GM21723 (cell line): ENCODE data around the gene ZPBP2.
"Not testable (repeated sequence)": the region's sequence is repeated elsewhere in the genome, so short reads cannot be mapped to it uniquely, and the experiment has no call there.

Source experiments
- ATAC-seq: cut with Tn5 transposase; IDR thresholded peaks from one replicate; pipeline ENCODE4 v1.9.1; 2021; ENCODE audit warnings: mild to moderate bottlenecking, moderate library complexity; ENCODE audit not compliant: unreplicated experiment

Gene ZPBP2

DNA sequence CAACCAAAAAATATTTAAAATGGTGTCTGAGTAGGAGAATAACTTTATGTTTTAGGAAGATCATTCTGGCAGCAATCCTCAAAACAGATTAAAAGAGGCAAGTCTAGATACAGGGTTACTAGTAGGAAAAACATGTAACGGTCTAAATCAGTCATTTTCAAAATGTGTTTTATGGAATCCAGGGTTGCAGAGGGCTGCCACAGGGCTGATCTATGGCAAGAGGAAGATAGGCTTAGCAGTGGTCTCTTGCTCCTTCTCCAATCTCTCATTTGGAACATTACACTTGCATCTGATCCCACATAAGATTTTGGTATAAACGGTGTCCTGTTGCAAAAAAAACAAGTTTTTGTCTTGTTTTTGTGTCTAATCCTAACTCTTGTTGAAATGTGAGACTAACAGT is 13.1 kb upstream of the ZPBP2 start:
- no peak for ATAC-seq

DNA sequence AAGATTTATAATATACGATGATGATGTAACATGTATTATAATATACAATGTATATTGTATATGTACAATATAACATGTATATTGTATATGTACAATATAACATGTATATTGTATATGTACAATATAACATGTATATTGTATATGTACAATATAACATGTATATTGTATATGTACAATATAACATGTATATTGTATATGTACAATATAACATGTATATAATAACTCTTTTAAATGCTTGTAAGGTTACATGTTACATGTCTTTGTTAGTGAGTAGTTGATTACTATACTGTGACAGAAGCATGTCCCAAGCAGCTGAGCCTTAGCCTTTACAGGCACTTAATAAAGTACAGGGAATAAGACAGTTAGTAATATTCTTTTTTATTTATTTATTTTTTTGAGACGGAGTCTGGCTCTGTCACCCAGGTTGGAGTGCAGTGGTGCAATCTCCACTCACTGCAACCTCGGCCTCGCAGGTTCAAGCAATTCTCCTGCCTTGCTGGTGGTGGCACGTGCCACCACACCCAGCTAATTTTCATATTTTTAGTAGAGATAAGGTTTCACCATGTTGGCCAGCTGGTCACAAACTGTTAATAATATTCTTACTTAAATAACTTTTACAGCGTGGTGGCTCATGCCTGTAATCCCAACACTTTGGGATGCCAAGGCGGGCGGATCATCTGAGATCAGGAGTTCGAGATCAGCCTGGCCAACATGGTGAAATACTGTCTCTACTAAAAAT is 11.9 kb upstream of the ZPBP2 start:
- ATAC-seq, result not testable (repeated sequence)

DNA sequence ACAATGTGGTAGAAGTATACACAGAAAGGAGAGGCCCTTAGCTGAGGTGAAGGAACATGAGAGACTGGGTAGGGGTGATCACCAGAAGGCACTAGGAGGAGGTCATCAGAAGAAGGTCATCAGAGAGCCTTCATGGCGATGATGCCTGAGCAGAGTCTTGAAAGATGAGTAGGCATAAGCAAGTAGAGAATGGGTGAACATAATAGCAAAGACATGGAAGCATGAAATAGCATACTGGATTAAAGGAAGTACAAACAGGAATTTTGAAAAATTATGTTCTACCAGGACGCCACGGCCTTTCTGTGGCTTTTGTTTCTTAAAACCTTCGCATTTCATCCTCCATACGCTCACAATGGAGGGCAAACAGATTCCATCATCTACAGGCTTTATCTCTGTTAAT is 6.8 kb upstream of the ZPBP2 start:
- no peak for ATAC-seq

DNA sequence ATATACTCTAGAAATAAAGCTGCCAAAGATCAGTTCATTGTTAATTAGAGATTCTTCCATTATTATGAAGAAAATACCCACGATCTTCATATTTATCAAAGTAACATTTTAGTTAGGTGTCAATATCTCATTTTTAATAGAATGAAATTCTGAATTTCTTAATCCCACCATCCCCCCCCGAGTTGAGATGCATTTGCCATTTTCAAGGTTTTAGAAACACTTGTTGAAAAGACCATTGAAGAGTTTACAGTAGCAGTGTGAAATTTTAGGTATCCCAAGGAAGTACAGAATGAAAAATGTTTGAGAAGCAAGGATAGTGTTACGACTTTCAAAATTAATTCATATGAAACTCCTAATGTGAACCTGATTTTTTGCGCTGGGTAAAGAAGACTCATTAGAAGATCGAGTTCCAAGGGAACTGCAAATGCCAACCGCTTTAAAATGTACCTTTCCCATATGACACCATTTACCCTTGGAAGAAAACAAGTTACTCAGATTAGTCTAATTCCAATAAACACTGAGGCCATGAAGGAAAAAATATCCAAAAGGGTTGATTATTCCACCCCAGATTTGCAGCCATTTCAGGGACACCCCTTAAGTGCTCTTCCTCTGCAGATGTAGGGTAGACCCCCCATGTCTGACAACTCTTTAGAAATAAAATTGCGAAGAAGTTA is 4.6 kb upstream of the ZPBP2 start:
- no peak for ATAC-seq

DNA sequence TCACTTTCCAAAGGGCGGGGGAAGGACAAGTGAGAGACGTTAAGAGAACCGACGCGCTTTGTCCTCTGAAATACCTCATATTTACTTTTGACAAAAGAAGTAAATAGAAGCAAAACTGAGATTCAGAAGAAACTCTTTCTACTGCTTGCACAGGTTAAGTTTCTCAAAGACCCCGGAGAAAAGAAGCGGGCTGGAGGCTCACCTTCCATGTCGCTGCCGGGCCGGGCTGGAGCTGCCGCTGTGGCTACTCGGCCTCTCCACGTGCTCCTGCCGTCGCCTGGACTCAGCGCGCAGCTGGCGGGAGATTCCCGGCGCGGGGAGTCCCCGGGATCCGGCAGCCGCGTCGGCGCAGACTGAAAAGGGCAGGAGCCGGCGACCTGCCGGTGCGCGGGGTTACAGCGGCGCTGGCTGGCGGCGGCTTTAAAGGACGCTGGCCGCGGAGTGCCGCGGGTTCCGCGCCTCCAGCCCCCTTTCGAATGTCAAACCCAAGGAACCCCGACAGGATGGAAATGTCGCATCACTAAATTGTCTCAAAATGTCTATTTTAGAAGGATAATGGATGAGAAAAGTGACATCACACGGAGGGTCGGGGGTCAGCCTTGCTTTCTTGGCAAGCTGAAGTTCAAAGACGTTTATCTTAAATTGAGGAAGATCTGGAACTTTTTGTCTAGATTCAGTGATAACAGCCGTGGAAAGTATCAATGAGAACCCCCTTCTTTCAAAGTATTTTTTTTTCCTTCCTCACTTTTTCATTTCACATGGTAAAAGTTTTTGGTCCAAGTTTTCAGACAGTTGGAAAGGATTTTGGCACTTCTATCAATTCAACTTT is 3.9 kb upstream of the ZPBP2 start, which contains the start of gene IKZF3:
TSS of gene IKZF3 (minus strand) at position 395 of the 829 bp plus-strand sequence. CDS start at position 209, 186 bp downstream.
- ATAC-seq, result no peak

DNA sequence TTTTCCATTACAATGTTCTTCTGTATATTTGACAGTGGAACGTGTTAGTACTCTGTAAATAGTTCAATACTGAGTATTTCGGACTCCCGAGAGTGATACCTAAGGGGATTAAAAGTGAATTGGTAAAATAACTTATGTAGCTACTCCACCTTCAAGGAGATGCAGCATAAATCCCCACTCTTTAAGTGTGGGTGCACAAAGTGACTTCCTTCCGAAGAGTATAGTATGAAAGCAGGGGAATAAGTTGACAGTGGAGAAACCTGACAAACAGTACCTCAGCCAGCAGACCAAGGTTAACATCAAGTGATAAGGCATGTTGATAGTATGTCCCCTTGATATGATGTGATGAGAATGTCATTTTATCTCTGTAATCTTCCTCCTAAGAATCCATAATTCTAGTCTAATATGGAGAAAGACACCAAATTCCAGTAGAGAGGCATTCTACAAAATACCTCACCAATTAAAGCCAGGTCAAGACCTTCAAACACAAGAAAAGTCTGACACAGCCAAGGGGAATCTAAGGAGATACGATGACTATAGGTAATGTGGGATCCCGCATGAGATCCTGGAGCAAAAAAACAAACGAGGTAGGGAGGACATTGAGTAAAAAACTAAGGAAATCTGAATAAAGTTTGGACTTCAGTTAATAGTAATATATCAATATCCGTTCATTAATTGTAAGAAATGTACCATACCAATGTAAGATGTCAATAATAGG is 1.8 kb upstream of the ZPBP2 start:
- ATAC-seq, result no peak

DNA sequence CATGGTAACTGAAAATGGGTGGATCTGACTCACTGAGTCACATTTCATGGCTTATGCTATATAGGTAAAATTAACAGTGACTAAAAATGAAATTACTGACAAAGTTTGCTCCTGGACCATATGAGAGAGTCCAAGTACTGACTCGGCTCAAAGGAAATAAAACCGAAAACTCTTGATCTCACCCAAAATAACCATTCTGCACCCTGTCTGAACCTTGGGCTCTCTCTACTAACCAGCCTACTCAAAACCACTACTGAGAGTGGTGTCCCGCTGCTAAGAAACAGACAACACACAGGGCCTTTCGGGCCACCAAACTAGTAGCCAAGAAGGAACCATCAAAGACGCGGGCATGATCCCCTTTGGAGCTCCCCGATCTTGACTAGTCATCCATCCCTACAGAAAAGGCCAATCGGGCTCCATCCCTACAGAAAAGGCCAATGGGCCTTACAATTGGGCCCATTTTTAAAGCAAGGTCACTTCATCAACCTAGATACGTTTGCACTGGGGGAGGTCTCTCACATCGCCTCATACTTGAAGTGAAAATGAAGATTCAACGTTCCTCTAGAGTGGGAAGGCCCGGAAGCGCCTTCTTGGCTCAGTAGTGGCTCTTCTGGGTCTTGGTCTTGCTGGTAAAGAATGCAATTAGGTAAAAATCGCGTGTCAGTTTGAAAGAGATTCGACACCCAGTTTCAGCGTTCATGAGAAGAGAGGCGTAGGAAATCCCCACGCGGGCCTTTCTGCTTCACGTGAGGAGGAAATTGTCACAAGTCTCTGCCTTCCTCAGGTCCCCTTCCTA is 720 bp upstream of the ZPBP2 start:
- ATAC-seq, result peak; percentile 61

DNA sequence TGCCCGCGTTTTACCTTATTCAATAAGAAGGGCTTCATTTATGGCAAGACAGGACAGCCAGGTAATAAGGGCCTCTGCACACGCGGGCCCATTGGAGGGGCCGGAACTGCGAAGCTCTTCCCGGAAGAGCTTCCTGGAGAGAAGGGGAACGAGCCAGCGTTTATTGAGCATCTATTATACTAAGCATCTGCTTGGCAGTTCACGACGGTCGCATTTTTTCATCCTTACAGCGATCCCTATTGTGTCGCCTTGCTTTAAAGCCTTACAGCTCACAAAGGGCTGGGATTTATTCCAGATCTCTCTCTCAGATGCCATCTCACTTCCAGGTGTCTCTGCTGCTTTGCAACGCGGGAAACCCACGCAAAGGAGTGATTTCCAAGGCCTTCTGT is 546 bp downstream of the ZPBP2 start:
- no peak for ATAC-seq

DNA sequence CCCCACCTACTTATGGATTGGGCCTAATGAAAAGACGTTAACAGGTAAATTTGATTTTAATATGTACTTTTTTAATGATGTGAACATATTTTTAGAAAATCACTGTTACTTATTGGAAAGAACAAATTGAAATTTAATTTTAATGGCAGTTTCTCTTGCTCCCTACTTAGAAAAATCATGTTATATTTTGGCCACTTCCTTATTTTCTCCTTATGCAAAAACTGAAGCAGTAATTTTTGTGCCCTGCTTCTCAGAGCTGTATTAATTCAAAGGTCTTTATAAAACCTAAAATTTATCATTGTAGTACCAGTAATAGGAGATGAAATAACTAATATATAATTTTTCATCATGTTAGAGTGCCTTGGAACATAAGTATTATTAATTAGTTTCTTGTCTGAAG is 2.8 kb downstream of the ZPBP2 start:
- ATAC-seq, result no peak

DNA sequence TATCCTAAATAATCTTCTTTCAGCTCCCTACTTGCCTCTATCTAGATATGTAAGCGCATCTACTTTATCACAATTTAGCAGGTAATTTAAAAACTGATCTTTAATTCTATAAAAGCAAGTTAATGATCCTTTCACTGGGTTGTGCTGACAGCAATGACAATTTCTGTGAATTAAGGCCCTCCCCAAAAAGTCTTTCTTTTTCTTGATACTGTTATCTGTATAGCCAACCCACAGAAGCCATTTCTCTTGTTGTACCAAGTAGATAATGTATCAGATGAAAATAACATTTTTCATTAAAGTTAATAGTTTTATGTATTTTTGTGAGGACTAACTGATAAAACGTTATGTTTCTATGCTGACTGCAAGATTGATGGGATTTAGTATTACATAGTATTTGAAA is 3.8 kb downstream of the ZPBP2 start:
- no peak for ATAC-seq

DNA sequence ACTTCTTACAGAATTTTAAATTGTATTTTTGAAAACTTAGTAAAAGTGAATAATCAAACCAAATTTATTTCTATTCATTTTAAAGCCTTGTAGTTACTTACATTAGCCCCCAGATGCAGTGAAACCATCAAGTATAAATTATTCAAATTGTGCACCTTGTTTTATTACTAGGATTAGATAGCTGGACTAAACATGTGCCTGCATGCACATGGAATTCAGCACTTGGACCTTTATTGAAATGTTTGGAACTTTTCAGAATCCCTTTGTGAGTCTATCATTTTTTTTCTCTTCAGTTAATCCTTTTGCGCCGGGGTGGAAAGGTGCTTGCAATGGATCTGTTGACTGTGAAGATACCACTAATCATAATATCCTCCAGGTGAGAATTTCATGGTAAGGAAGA is 4.7 kb downstream of the ZPBP2 start:
- ATAC-seq, result no peak

DNA sequence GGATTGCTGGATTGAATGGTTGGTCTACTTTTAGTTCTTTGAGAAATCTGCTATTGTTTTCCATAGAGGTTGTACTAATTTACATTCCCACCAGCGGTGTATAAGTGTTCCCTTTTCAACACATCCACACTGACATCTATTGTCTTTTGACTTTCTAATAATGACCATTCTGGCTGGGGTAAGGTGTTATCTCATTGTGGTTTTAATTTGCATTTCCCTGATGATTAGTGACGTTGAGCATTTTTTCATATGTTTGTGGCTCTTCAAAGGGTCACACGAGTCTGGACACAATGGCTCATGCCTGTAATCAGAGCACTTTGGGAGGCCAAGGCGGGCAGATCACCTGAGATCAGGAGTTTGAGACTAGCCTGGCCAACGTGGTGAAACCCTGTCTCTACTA is 18.1 kb downstream of the ZPBP2 start:
- ATAC-seq, result not testable (repeated sequence)

DNA sequence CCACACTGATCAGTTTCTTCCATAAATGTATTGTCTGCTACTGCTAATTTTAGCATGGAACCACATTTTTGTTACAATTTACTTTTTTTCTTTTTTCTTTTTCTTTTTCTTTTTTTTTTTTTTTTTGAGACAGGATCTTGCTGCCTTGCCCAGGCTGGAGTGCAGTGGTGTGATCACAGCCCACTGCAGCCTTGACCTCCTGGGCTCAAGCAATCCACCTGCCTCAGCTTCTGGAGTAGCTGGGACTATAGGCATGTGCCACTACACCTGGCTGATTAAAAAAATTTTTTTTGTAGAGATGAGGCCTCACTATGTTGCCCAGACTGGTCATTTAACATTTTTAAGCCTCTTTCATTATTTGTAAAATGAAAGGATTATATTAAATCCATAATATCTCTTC is 19.1 kb downstream of the ZPBP2 start:
- no peak for ATAC-seq

DNA sequence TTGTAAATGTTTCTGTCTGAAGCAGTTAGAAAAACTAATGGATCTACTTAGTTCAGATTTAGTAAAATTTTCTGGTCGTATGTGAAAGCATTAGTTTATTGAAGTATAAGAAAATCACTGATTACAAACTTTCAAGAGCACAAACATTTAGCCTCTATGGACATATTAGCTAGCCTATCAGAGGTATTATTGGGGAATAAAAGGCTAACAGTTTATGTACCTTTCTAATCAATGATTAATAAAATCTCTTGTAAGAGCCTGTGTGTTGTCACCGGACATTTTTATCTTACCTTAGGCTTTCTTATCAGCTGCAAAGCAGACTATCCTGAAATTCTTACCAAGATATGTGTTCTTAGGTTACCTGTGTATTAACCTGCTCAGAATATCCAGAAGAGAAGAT is 21.2 kb downstream of the ZPBP2 start:
- ATAC-seq, result no peak

DNA sequence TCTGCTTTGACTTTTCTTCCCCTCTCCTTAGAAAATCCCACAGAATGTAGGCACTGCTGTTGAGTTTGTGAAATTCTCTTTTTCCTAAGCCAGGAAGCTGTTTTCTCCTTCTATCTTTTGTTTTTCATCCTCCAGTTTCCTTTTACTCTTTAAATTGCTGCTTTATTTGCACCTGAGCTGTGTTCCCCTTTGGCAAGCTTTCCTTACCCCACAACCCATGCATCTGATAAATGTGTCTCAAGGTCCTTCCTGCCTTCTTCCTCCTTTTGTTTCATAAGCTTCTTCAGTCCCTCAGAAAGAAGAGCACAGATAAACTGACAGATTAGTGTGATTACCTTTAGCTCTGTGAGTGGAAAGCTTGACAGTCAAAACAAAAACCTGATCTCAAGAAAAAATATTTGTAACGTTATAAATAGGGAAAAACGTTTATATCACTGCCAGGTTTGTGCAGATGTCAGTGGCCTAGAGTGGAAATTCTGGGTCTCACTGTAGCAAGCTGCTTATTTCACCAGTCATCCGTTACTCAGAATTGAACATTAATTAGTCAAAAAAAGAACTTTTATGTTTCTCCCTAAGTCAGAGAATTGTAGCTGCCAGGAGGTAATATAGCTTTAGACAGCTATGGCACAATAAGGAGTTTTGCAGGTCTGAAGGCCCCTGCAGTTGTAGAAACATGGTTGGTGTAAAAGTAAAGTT is 26.8 kb downstream of the ZPBP2 start:
- no peak for ATAC-seq

DNA sequence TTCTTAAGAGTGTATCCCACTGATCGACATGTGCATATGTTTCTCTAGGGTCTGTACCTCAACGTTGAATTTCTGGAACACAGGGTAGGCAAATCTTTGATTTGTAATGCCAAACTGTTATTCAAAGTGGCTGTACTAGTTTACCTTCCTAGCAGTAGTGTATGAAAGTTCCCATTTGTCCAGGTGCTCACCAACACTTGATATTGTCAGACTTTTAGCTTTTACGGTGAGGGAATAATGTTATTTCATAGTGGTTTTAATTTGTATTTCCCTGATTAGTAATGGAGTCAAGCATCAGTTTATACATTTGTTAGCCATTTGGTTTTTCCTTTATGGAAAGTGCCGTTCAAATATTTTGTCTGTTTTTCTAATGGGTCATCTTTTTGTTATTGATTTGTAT is 30.1 kb downstream of the ZPBP2 start:
- ATAC-seq, result no peak

DNA sequence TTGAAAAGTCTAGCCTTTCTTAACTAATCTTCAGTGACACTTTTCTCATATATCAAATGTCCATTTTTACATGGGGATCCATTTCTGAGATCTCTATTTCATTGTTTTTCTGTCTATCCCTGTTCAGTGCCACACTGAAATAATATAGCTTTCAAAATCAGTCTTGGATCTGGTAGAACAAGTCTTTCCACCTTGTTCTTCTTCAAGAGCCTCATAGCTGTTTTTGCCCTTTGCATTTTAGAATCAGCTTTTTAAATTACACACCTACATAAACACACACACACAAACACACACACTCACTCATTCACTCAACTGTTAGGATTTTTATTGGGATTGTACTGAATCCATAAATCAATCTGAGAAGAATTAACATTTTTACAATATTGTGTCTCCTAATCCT is 31.2 kb downstream of the ZPBP2 start:
- no peak for ATAC-seq

DNA sequence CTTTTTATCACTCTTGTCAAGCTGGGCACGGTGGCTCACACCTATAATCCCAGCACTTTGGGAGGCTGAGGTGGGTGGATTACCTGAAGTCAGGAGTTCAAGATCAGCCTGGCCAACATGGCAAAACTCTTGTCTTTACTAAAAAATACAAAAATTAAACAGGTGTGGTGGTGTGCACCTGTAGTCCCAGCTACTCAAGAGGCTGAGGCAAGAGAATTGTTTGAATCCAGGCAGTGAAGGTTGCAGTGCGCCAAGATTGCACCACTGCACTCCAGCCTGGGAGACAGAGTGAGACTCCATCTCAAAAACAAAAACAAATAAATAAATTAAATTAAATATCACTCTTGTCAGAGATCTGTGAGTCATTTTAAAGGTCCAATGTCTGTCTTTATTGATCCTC is 34.0 kb downstream of the ZPBP2 start:
- not testable (repeated sequence) for ATAC-seq

DNA sequence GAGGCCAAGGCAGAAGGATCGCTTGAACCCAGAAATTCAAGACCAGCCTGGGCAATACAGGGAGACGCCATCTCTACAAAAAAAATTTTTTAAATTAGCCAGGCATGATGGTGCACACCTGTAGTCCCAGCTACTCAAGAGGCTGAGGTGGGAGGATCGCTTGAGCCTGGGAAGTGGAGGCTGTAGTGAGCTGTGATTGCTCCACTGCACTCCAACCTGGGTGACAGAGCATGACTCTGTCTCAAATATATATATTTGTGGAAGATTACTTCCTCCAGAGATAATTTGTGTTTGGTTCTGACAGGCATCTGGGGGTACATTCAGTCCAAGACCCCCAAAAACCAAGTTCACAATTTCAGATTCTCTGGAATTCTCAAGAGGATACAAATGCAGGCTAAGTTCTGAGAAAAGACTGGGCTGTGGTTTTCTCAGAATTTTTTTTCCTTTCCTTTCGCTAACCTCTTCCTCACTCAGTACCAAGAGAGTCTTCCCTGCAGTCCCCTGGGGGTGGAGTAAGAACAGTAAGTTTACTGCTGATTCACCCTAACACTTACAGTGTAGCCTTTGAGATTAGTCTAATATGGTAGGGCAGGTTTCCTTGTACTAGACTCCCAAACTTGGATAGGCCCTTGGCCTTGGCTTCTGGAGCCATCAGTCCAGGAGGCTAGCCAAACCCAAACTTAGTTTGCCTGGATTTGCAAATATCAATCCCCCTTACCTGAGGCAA is 35.3 kb downstream of the ZPBP2 start:
- no peak for ATAC-seq
